ENCODE data around the gene LYZL1. TPM values are rescaled to one million over a fixed set of nuclear protein-coding genes. Genes with fewer than 3 reads are reported as not detected.

The LYZL1 gene
- total and polyA plus RNA-seq, 2 donors (not counting 1 experiment from before 2014, with no cell fraction given) = not detected

DNA sequence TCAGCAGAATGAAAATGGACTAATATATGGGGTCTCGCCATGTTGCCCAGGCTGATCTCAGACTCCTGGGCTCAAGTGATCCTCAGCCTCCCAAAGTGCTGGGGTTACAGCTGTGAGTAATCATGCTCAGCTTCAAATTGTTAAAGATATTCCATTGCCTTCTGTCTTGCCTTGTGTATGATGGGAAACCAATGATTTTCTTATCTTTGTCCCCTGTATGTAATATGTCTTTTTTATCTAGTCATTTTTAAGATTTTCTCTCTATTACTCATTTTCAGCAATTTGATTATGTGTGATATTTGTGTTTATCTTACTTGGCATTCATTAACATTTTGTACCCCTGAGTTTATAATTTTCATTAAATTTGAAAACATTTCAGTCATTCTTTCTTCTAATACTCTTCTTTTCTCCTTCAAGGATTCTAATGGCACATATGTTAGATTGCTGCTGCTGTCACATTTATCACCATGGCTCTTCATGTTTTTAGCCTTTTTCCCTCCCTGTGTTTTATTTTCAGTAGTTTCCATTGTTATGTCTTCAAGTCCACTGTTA lies 12.6 kb downstream of the LYZL1 start:
- H3K4me1 Mint-ChIP-seq = no peaks in the 10 kb centered on the region
- Histone ChIP-seq H3K9me3 (ENCODE audit: control extremely low read depth in 1 of 3, control insufficient read depth in 2 of 3, insufficient read depth in 1 of 3, low read length in 2 of 3) (peaks cover 0 to 14% (median 12%) of the 10 kb centered on the region in 3 donors), H3K36me3 (replicated peaks in 1 of 2; ENCODE audit: control extremely low read depth in 1 of 2, control insufficient read depth in 1 of 2, extremely low read depth in 1 of 2, insufficient read depth in 2 of 2, low read length in 1 of 2) (no peaks in the 10 kb centered on the region), H3K27ac (ENCODE audit: low read length in 2 of 2) (no peak overlapping the region), H4K20me1 (ENCODE audit: control insufficient read depth, insufficient read depth, low read length, poor library complexity, severe bottlenecking) (no peaks in the 10 kb centered on the region), H3K4me3 (ENCODE audit: control extremely low read depth in 1 of 5, extremely low read depth in 1 of 5, insufficient read depth in 1 of 5, low read depth in 2 of 5, low read length in 4 of 5) (no peak overlapping the region), H3K27me3 (replicated peaks in 1 of 4; ENCODE audit: control extremely low read depth in 1 of 4, control insufficient read depth in 3 of 4, insufficient read depth in 4 of 4, low read length in 3 of 4) (peaks cover 0 to 8% (median 0%) of the 10 kb centered on the region in 4 experiments), H3K4me1 (ENCODE audit: control insufficient read depth in 2 of 2, insufficient read depth in 2 of 2, low read length in 2 of 2) (no peaks in the 10 kb centered on the region), H3K79me2 (ENCODE audit: control insufficient read depth, insufficient read depth, low read length) (no peaks in the 10 kb centered on the region), H3K9ac (ENCODE audit: low read length) (no peak overlapping the region), H2AFZ (ENCODE audit: insufficient read depth, low read depth, low read length, poor library complexity, severe bottlenecking) (no peak overlapping the region), H3K4me2 (replicated peaks; ENCODE audit: low read depth, low read length, poor library complexity, severe bottlenecking) (no peak overlapping the region)
- peaks cover 11% of the 10 kb centered on the region for H3K27me3 Mint-ChIP-seq
- no peak overlapping the region for H3K4me3 Mint-ChIP-seq
- ATAC-seq (ENCODE audit: low read depth) (no peak), DNase-seq (no peak)
- intact Hi-C loops (cut with micrococcal nuclease) = no loop called here
- POLR2A ChIA-PET = no interaction called here
- WGBS (ENCODE audit: insufficient coverage) = 100% methylated on average over 1 of the region's 1 CpG
- TF ChIP-seq, protein P1, sequence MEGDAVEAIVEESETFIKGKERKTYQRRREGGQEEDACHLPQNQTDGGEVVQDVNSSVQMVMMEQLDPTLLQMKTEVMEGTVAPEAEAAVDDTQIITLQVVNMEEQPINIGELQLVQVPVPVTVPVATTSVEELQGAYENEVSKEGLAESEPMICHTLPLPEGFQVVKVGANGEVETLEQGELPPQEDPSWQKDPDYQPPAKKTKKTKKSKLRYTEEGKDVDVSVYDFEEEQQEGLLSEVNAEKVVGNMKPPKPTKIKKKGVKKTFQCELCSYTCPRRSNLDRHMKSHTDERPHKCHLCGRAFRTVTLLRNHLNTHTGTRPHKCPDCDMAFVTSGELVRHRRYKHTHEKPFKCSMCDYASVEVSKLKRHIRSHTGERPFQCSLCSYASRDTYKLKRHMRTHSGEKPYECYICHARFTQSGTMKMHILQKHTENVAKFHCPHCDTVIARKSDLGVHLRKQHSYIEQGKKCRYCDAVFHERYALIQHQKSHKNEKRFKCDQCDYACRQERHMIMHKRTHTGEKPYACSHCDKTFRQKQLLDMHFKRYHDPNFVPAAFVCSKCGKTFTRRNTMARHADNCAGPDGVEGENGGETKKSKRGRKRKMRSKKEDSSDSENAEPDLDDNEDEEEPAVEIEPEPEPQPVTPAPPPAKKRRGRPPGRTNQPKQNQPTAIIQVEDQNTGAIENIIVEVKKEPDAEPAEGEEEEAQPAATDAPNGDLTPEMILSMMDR (IDR thresholded peaks at IDR 0.05) = no peak
- no peak for TF ChIP-seq EZH2 (IDR thresholded peaks at IDR 0.05; ENCODE audit: borderline replicate concordance, insufficient read depth, low read depth, low read length, poor library complexity, severe bottlenecking)
- peaks cover 6% of the 10 kb centered on the region for H3K9me3 Mint-ChIP-seq (ENCODE audit: insufficient read depth)
- no peak overlapping the region for H3K27ac Mint-ChIP-seq
- CTCF ChIA-PET = interaction anchor here (0.6 to 1.4 kb wide), 3 partner anchors 638 to 1670 kb away, joined by 3 to 4 read pairs (median 3); no protein-coding TSS in a partner anchor

GRCh38 chr10:29302499-29302898 lies 13.6 kb downstream of the LYZL1 start:
- no peaks in the 10 kb centered on the region for H3K79me2 ChIP-seq (ENCODE audit: control insufficient read depth, insufficient read depth, low read length)
- intact Hi-C loops (cut with micrococcal nuclease) = no loop called here
- no peak overlapping the region for H3K4me3 ChIP-seq (ENCODE audit: control extremely low read depth in 1 of 5, extremely low read depth in 1 of 5, insufficient read depth in 1 of 5, low read depth in 2 of 5, low read length in 4 of 5)
- H3K9me3 Mint-ChIP-seq (ENCODE audit: insufficient read depth) = peaks cover 5% of the 10 kb centered on the region
- no peak overlapping the region for H3K4me3 Mint-ChIP-seq
- no peak for TF ChIP-seq EZH2 (IDR thresholded peaks at IDR 0.05; ENCODE audit: borderline replicate concordance, insufficient read depth, low read depth, low read length, poor library complexity, severe bottlenecking)
- TF ChIP-seq, protein P1 (IDR thresholded peaks at IDR 0.05) = no peak
- no peaks in the 10 kb centered on the region for H3K4me1 Mint-ChIP-seq
- ATAC-seq (ENCODE audit: low read depth) = no peak
- ChIA-PET CTCF (no interaction called here), POLR2A (no interaction called here)
- no peaks in the 10 kb centered on the region for H3K4me1 ChIP-seq (ENCODE audit: control insufficient read depth in 2 of 2, insufficient read depth in 2 of 2, low read length in 2 of 2)
- peaks cover 11% of the 10 kb centered on the region for H3K27me3 Mint-ChIP-seq
- no peaks in the 10 kb centered on the region for H3K36me3 ChIP-seq (replicated peaks in 1 of 2; ENCODE audit: control extremely low read depth in 1 of 2, control insufficient read depth in 1 of 2, extremely low read depth in 1 of 2, insufficient read depth in 2 of 2, low read length in 1 of 2)
- no peak overlapping the region for H3K9ac ChIP-seq (ENCODE audit: low read length)
- peaks cover 0 to 8% (median 0%) of the 10 kb centered on the region in 4 experiments for H3K27me3 ChIP-seq (replicated peaks in 1 of 4; ENCODE audit: control extremely low read depth in 1 of 4, control insufficient read depth in 3 of 4, insufficient read depth in 4 of 4, low read length in 3 of 4)
- H3K27ac ChIP-seq (ENCODE audit: low read length in 2 of 2) = no peak overlapping the region
- 86% methylated on average over 1 of the region's 10 CpGs for WGBS (ENCODE audit: insufficient coverage)
- no peak overlapping the region for H2AFZ ChIP-seq (ENCODE audit: insufficient read depth, low read depth, low read length, poor library complexity, severe bottlenecking)
- H3K9me3 ChIP-seq (ENCODE audit: control extremely low read depth in 1 of 3, control insufficient read depth in 2 of 3, insufficient read depth in 1 of 3, low read length in 2 of 3) = peaks cover 0 to 12% (median 12%) of the 10 kb centered on the region in 3 donors
- no peak overlapping the region for H3K27ac Mint-ChIP-seq
- DNase-seq = no peak
- no peak overlapping the region for H3K4me2 ChIP-seq (replicated peaks; ENCODE audit: low read depth, low read length, poor library complexity, severe bottlenecking)
- no peaks in the 10 kb centered on the region for H4K20me1 ChIP-seq (ENCODE audit: control insufficient read depth, insufficient read depth, low read length, poor library complexity, severe bottlenecking)

Measured in B cell (primary cell).